B cell (primary cell): ENCODE data around the gene CNIH4.

ENCODE experiments used
- EZH2 ChIP-seq: IDR thresholded peaks from 2 replicates; pipeline ENCODE4 v1.6.1; 2012; ENCODE audit warnings: borderline replicate concordance, low read depth, mild to moderate bottlenecking, moderate library complexity, low read length; ENCODE audit not compliant: insufficient read depth, poor library complexity, severe bottlenecking
- TF ChIP-seq, protein P1 (sequence below): fragments of 200-600 bp; IDR thresholded peaks from one replicate; pipeline ENCODE4 v1.8.0; 2022; ENCODE audit warnings: antibody characterized with exemption, mild to moderate bottlenecking

DNA sequence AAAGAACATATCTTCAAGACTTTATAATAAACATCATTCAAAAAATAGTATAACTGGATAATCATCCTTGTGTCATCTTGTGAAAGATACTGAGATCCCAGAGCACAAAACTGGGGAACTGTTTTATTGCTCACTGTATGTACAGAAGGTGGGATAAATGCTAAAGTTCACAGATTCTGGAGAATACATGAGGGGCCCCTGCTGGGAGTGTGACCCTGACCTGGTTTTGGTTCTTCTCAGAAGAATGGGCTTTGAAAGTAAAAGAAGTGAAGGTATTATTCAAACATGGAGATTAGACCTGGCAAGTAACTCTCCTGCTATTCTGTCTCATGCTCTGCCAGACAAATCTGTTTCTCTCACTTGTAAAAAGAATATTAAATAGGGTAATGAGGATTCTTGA is 63.4 kb downstream of the CNIH4 start:
- TF ChIP-seq, protein P1, sequence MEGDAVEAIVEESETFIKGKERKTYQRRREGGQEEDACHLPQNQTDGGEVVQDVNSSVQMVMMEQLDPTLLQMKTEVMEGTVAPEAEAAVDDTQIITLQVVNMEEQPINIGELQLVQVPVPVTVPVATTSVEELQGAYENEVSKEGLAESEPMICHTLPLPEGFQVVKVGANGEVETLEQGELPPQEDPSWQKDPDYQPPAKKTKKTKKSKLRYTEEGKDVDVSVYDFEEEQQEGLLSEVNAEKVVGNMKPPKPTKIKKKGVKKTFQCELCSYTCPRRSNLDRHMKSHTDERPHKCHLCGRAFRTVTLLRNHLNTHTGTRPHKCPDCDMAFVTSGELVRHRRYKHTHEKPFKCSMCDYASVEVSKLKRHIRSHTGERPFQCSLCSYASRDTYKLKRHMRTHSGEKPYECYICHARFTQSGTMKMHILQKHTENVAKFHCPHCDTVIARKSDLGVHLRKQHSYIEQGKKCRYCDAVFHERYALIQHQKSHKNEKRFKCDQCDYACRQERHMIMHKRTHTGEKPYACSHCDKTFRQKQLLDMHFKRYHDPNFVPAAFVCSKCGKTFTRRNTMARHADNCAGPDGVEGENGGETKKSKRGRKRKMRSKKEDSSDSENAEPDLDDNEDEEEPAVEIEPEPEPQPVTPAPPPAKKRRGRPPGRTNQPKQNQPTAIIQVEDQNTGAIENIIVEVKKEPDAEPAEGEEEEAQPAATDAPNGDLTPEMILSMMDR, result no peak
- no peak for TF ChIP-seq EZH2
